GM19324 (cell line): Measurements from ENCODE around the gene PIWIL1.

Source experiments
- ATAC-seq: cut with Tn5 transposase; IDR thresholded peaks from one replicate; pipeline ENCODE4 v1.9.1; 2021; ENCODE audit warnings: mild to moderate bottlenecking, moderate library complexity; ENCODE audit not compliant: unreplicated experiment, low FRiP score

Gene PIWIL1

GRCh38 chr12:130335517-130336392 is 1.9 kb upstream of the PIWIL1 start:
- no peak for ATAC-seq

DNA sequence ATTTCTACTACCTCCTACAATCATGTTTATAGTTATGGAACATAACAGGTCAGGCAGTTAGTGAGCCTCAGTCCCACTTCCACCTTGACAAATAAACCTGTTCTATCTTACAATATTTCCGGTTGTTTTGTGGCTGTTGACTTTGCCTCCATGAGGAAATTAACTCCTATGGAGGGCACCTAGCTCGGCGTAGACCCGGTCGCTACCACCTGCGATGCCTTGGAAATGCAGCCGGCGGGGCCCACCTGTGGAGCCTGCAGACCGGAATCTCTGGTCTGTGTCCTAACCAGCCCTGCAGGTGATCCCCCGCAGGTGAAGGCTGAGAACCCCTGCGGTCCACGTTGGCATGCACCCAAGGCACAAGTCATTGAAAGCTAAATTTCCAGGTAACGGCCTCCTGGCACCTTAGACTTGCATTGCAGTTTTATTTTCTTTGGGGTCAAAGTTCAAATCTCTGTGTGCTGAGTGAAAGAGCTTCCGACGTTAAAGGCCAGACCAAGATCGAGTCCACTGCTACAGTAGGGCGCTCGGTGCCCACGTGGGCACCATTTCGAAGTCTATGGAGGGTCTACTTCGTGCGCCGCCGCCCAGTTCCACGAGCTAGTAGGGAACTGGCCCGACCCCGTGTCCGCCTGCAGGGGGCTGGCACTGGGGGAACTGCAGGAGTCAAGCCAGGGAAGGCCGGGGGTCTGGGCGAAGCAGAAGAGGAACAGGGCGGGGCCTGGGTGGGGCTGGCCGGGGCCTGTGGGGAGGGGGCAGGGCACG is 782 bp upstream of the PIWIL1 start:
- no peak for ATAC-seq

GRCh38 chr12:130338794-130339601 is 1.3 kb downstream of the PIWIL1 start:
- no peak for ATAC-seq

GRCh38 chr12:130339951-130340350 is 2.3 kb downstream of the PIWIL1 start:
- no peak for ATAC-seq

GRCh38 chr12:130342442-130342841 is 4.8 kb downstream of the PIWIL1 start:
- ATAC-seq: no peak

- ATAC-seq: no peak
Observed at GRCh38 chr12:130342842-130343241, 5.2 kb downstream of the PIWIL1 start.

GRCh38 chr12:130344529-130344928 is 6.8 kb downstream of the PIWIL1 start:
- ATAC-seq: no peak

DNA sequence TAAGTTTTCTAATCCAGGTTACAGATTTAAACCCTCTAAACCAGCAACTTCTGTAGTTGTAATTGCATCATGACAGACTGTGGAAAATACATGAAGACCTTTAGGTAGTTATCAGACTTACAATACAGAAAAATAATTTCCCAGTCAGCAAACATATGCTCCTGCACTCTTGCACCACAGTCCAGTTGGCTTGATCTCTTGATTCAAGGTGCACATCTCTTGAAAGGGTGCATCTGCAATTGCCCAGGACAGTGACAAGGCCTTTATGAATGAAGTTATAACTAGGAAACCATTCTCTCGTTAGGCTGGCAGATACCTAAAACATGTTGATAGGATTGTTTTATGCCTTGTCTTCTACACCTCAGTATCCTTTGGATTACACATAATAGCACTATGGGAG is 7.6 kb downstream of the PIWIL1 start:
- no peak for ATAC-seq

GRCh38 chr12:130347588-130347987 is 9.9 kb downstream of the PIWIL1 start:
- ATAC-seq: no peak

- ATAC-seq: no peak
Observed at GRCh38 chr12:130350715-130351114, 13.0 kb downstream of the PIWIL1 start.

- no peak for ATAC-seq
Observed at GRCh38 chr12:130351326-130351725, 13.6 kb downstream of the PIWIL1 start.

DNA sequence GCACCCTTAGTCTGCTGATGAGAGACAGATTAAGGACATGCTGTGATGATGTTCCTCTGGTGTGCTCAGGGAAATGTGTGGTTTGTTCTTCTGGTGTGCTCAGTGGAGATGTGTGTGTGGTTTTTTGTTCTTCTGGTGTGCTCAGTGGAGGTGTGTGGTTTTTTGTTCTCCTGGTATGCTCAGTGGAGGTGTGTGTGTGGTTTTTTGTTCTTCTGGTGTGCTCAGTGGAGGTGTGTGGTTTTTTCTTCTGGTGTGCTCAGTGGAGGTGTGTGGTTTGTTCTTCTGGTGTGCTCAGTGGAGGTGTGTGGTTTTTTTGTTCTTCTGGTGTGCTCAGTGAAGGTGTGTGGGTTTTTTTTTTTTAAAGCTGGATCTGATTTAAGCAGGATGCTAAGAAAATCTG is 15.4 kb downstream of the PIWIL1 start:
- ATAC-seq: no peak

DNA sequence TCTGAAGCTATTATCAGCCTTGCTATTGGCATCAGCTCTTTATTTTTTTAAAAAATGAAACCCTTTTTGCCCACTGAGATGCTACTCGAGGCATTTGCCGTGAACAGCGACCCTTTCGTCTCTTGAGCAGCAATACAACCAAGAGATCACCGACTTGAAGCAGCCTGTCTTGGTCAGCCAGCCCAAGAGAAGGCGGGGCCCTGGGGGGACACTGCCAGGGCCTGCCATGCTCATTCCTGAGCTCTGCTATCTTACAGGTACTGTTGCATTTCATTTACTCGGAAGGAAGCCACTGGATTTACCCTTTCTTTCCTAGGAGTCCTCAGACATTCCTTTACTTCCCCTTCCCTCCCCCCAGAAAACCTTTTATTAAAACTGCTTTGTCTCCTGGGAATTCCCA is 16.7 kb downstream of the PIWIL1 start:
- no peak for ATAC-seq

GRCh38 chr12:130356222-130356621 is 18.5 kb downstream of the PIWIL1 start:
- ATAC-seq: no peak

- no peak for ATAC-seq
Observed at GRCh38 chr12:130357241-130357640, 19.6 kb downstream of the PIWIL1 start.

- ATAC-seq: no peak
Observed at GRCh38 chr12:130357729-130358330, 20.1 kb downstream of the PIWIL1 start.

GRCh38 chr12:130362060-130362459 is 24.4 kb downstream of the PIWIL1 start:
- ATAC-seq: no peak

DNA sequence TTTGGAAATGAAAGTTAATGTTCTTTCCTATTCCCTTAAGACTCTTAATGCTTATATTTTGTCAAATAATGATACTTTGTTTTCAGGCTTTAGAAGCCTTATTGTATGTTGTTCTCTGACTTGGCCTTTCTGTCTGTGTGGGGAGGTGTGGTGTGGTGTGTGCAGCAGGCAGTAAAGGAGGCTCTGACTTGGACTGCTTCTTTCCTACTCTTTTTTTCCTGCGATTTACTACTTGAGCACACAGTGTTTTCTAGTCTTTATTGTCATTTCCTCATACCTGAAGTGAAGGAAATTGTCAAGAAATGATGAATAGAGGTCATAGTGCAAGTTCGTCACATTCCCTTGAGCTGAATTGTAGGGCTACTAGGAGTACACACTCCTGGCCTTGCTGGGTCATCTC is 26.9 kb downstream of the PIWIL1 start:
- ATAC-seq: no peak

DNA sequence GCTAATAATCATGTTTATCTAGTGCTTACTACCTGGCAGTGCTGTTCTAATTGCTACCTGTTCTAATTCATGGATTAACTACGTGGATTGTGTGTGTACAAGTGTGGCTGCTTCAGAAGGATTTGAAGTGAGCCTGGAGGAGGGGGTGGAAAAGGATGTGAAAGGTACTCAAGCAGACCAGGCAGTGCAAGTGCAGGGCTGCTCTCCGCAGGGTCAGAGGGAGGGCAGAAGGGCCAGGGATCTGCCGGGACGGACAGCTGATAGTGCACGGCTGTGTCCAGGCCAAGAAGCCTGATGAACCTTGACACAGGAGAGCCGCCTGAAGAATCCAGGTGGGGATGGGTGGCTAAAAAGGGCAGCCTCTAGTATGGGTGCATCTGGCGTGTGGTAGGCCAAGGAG is 28.5 kb downstream of the PIWIL1 start:
- no peak for ATAC-seq

DNA sequence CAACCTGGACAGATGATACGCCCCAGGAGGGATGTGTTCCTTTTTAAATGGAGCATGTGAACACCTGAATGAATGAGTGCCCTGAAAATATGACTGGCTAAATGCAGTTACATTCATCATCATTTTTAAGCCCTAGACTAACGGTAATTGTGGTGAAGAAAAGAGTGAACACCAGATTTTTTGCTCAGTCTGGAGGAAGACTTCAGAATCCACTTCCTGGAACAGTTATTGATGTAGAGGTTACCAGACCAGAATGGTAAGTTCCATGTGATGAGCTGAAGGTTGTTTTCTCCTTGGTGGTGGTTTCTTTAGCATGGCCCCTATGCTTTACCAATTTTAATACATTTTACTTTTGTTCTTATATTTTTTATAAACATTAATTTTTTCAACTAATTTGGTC is 29.3 kb downstream of the PIWIL1 start:
- ATAC-seq: no peak

GRCh38 chr12:130367523-130367922 is 29.8 kb downstream of the PIWIL1 start:
- no peak for ATAC-seq
